ENCODE data around the gene PIK3IP1. TPM values are rescaled to one million over a fixed set of nuclear protein-coding genes. Genes with fewer than 3 reads are reported as not detected.

Gene PIK3IP1
- total RNA-seq, 1 donor from 2014 or later, result 13.4 TPM

DNA sequence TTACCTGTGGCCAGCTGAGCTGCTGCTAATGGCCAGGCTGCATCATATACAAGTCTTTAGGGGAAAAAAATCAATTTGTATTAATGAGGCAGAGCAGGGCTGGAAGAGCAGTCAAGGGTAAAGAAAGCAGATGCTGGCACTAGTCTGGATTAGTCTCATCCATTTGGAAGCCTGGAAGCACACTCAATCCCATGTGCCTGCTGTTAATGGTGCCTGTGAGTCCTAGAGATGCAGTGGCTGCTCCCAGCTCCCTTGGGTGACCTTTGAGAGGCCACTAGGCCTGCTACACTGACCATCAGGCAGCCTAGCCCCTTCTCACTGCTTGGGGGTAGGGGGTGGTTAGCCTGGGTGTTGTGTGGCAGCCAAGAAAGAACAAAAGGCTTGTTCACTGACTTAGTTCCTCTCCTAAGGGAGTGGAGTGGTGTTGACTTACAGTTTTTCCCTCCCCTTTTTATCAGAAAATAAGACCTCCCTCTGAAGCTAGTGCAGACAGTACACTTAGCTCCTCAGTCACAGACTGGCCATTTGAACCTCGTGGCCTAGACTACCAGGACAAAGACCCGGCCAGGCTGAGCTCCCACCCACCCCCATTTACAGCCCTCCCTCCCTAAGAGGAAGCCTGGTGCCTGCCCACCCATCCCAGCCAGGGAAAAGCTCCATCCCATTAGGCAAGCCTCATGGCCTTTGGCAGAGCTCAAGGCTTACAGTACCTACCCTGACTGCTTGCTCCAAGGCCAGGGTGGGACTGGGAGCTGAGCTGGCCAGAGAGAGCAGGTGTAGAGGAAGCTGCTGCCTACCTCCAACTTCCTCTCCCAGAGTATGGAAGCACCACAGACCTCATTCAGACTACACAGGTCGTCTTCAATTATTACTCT is 7.8 kb downstream of the PIK3IP1 start:
- Mint-ChIP-seq H3K4me3 (ENCODE audit: unreplicated experiment) (no peak overlapping the region), H3K27ac (ENCODE audit: unreplicated experiment) (no peak overlapping the region), H3K9me3 (ENCODE audit: unreplicated experiment) (no peaks in the 10 kb centered on the region), H3K4me1 (ENCODE audit: unreplicated experiment) (peaks cover 45% of the 10 kb centered on the region), H3K27me3 (ENCODE audit: unreplicated experiment) (peaks cover 17% of the 10 kb centered on the region), H3K36me3 (ENCODE audit: low read depth, unreplicated experiment) (peaks cover 32% of the 10 kb centered on the region)
- DNase-seq (ENCODE audit: low spot score), result no peak
- TF ChIP-seq CTCF (IDR thresholded peaks at IDR 0.05; ENCODE audit: unreplicated experiment), result no peak

GRCh38 chr22:31282748-31283468 is 9.4 kb downstream of the PIK3IP1 start:
- Mint-ChIP-seq H3K36me3 (ENCODE audit: low read depth, unreplicated experiment) (peaks cover 46% of the 10 kb centered on the region), H3K4me1 (ENCODE audit: unreplicated experiment) (peaks cover 48% of the 10 kb centered on the region), H3K9me3 (ENCODE audit: unreplicated experiment) (no peaks in the 10 kb centered on the region), H3K27ac (ENCODE audit: unreplicated experiment) (peak overlapping the region; percentile 25), H3K27me3 (ENCODE audit: unreplicated experiment) (peaks cover 22% of the 10 kb centered on the region), H3K4me3 (ENCODE audit: unreplicated experiment) (peak overlapping the region; percentile 15)
- DNase-seq (ENCODE audit: low spot score), result no peak
- TF ChIP-seq CTCF (IDR thresholded peaks at IDR 0.05; ENCODE audit: unreplicated experiment), result no peak

DNA sequence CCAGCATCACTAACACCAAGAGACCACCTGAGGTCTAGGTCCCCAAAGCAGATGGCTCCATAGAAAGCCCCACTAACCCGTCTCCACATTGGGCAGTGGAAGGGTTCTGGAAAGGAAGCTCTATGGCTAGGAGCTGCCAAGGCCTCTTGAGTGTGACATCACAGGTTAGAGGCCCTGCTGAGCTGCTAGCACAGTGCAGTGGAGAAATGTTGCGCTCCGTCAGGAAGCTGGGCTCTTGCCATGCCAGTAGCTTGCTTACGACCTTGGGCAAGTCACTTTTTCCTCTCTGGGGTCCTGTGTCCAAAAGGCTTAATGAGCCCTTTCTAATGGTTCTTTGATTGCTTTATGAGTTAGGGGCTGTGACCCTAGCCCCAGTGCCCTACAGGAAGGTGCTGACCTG is 10.6 kb downstream of the PIK3IP1 start:
- no peak overlapping the region for H3K27ac Mint-ChIP-seq (ENCODE audit: unreplicated experiment)
- H3K9me3 Mint-ChIP-seq (ENCODE audit: unreplicated experiment), result no peaks in the 10 kb centered on the region
- H3K4me1 Mint-ChIP-seq (ENCODE audit: unreplicated experiment), result peaks cover 48% of the 10 kb centered on the region
- H3K27me3 Mint-ChIP-seq (ENCODE audit: unreplicated experiment), result peaks cover 24% of the 10 kb centered on the region
- TF ChIP-seq CTCF (IDR thresholded peaks at IDR 0.05; ENCODE audit: unreplicated experiment), result no peak
- no peak for DNase-seq (ENCODE audit: low spot score)
- no peak overlapping the region for H3K4me3 Mint-ChIP-seq (ENCODE audit: unreplicated experiment)
- H3K36me3 Mint-ChIP-seq (ENCODE audit: low read depth, unreplicated experiment), result peaks cover 47% of the 10 kb centered on the region

GRCh38 chr22:31279821-31280505 is 12.3 kb downstream of the PIK3IP1 start:
- no peak for DNase-seq (ENCODE audit: low spot score)
- Mint-ChIP-seq H3K27me3 (ENCODE audit: unreplicated experiment) (peaks cover 18% of the 10 kb centered on the region), H3K9me3 (ENCODE audit: unreplicated experiment) (no peaks in the 10 kb centered on the region), H3K27ac (ENCODE audit: unreplicated experiment) (peak overlapping the region; percentile 53), H3K36me3 (ENCODE audit: low read depth, unreplicated experiment) (peaks cover 52% of the 10 kb centered on the region), H3K4me1 (ENCODE audit: unreplicated experiment) (peaks cover 35% of the 10 kb centered on the region), H3K4me3 (ENCODE audit: unreplicated experiment) (peak overlapping the region; percentile 16)
- TF ChIP-seq CTCF (IDR thresholded peaks at IDR 0.05; ENCODE audit: unreplicated experiment), result no peak

Data from endothelial cell (in vitro differentiated cells).